GM12865 (cell line): Measurements from ENCODE around the gene GATB.

ENCODE experiments used
- DNase-seq: peaks from one replicate; pipeline ENCODE4 v3.0.0; 2010; ENCODE audit warnings: low read depth
- H3K4me3 ChIP-seq: 2 replicates; pipeline ENCODE4 v1.5.1; 2011; ENCODE audit warnings: mild to moderate bottlenecking, low read depth, low read length, control low read depth
- CTCF ChIP-seq: IDR thresholded peaks from 2 replicates; pipeline ENCODE4 v1.5.1; 2011; ENCODE audit warnings: low read length, control low read depth, low read depth, inconsistent platforms; ENCODE audit not compliant: insufficient read depth; ENCODE audit errors: missing control alignments

The GATB gene

DNA sequence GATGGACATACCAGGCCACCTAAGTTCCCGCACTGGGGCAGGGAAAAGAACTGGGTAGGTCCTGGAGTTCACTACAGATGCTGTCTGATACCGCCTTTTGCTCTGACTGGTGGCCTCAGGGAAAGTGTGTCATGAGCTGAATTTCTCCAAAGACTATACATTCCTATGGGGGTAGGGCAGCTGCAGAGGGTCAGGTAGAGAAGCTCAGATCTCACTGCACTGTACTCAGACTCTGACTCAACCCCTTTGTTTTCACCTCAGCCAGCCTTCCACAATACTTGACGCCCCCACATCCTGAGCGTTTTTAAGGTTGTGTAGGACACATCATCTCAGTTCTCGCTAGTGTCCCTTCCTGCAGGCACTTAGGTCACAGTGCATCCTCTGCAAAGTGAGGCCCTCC lies 7.8 kb downstream of the GATB start:
- no peak for DNase-seq
- H3K4me3 ChIP-seq, result no peak overlapping the region
- TF ChIP-seq CTCF, result no peak

- DNase-seq, result no peak
- TF ChIP-seq CTCF, result no peak
- no peak overlapping the region for H3K4me3 ChIP-seq
Measured at GRCh38 chr4:151750156-151750555, 10.7 kb downstream of the GATB start.

- TF ChIP-seq CTCF, result no peak
- no peak for DNase-seq
- H3K4me3 ChIP-seq, result no peak overlapping the region
Measured at GRCh38 chr4:151745481-151746231, 15.2 kb downstream of the GATB start.

DNA sequence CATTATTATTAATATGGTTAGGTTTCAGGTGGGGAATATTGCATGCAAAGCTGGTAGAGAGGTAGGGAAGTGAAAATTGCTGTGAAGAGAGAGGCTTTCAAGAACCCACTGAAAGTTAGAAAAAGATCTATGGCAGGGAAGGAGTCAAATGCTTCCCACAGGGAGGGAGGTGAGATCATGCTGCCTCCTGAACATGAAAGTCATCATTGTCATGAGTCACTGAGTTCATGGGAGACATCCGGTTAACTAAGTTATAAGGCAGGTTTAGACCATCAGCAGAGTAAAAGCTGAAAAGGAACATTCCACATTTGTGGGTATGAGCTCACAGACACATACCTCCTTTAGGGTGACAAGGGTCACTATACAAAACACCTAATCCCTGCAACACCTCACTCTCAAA lies 16.2 kb downstream of the GATB start:
- no peak overlapping the region for H3K4me3 ChIP-seq
- DNase-seq, result peak; percentile 43
- TF ChIP-seq CTCF, result no peak

- H3K4me3 ChIP-seq, result no peak overlapping the region
- DNase-seq, result no peak
- TF ChIP-seq CTCF, result no peak
Measured at GRCh38 chr4:151743894-151744293, 16.9 kb downstream of the GATB start.

GRCh38 chr4:151743128-151743854 lies 17.5 kb downstream of the GATB start:
- no peak for TF ChIP-seq CTCF
- DNase-seq, result peak; percentile 34
- no peak overlapping the region for H3K4me3 ChIP-seq
